SU-DHL-6 (cell line): ENCODE data around the gene TMOD2.

ENCODE experiments used
- H2AFZ ChIP-seq: fragments of 200-600 bp; sonication (generic); 2 replicates; pipeline ENCODE4 v1.6.1; 2014; ENCODE audit warnings: low read depth, mild to moderate bottlenecking, moderate library complexity, mixed read lengths, antibody characterized with exemption, low read length; ENCODE audit not compliant: severe bottlenecking
- H3F3A ChIP-seq: fragments of 200-600 bp; shearing (Covaris generic); 2 replicates; pipeline ENCODE4 v1.6.0; 2016; ENCODE audit warnings: antibody characterized with exemption, mild to moderate bottlenecking; ENCODE audit not compliant: insufficient read depth
- H3K27ac ChIP-seq: fragments of 200-600 bp; sonication (generic); 2 replicates; pipeline ENCODE4 v1.5.1; 2016; ENCODE audit warnings: low read depth, mild to moderate bottlenecking, low read length, moderate library complexity, mixed read lengths
- H3K27me3 ChIP-seq: fragments of 200-600 bp; sonication (generic), shearing (Covaris generic); 2 replicates; pipeline ENCODE4 v1.6.0; 2014; ENCODE audit warnings: mild to moderate bottlenecking, low read length
- H3K36me3 ChIP-seq: fragments of 200-600 bp; sonication (generic); 2 replicates; pipeline ENCODE4 v1.6.1; 2014; ENCODE audit warnings: mild to moderate bottlenecking, low read length, mixed read lengths
- H3K4me2 ChIP-seq: fragments of 300-600, 200-600 bp; shearing (Covaris generic), sonication (generic); 2 replicates; pipeline ENCODE4 v1.6.0; 2014; ENCODE audit warnings: low read length, low read depth, mild to moderate bottlenecking; ENCODE audit not compliant: poor library complexity, severe bottlenecking
- H3K4me3 ChIP-seq: fragments of 200-600 bp; sonication (generic); 2 replicates; pipeline ENCODE4 v1.5.1; 2014; ENCODE audit warnings: antibody characterized with exemption, low read length, mild to moderate bottlenecking, mixed read lengths; ENCODE audit not compliant: insufficient read depth, poor library complexity, severe bottlenecking
- H3K79me2 ChIP-seq: fragments of 200-600 bp; sonication (generic); 2 replicates; pipeline ENCODE4 v1.6.1; 2014; ENCODE audit warnings: mild to moderate bottlenecking, low read length, moderate library complexity; ENCODE audit not compliant: insufficient read depth
- H3K9ac ChIP-seq: fragments of 200-600 bp; sonication (generic); 2 replicates; pipeline ENCODE4 v1.7.0; 2014; ENCODE audit warnings: mild to moderate bottlenecking, low read length
- H3K9me2 ChIP-seq: fragments of 200-600 bp; sonication (generic); replicated peaks from 2 replicates; pipeline ENCODE4 v1.6.1; 2014; ENCODE audit warnings: low read length; ENCODE audit not compliant: insufficient read depth
- H3K9me3 ChIP-seq: fragments of 200-600 bp; sonication (generic); 2 replicates; pipeline ENCODE4 v1.6.1; 2014; ENCODE audit warnings: low read length, mixed read lengths; ENCODE audit not compliant: insufficient read depth
- H4K20me1 ChIP-seq: fragments of 200-600 bp; sonication (generic); 2 replicates; pipeline ENCODE4 v1.6.1; 2014; ENCODE audit warnings: low read depth, mild to moderate bottlenecking, antibody characterized with exemption, low read length, moderate library complexity, mixed read lengths
- CTCF ChIP-seq: fragments of 200-600 bp; sonication (generic); IDR thresholded peaks from one replicate; pipeline ENCODE4 v1.5.1; 2017; ENCODE audit warnings: antibody characterized with exemption, mild to moderate bottlenecking, low read length, moderate library complexity; ENCODE audit not compliant: insufficient read depth, poor library complexity, severe bottlenecking
- EZH2phosphoT487 ChIP-seq: fragments of 200-600 bp; sonication (generic), shearing (Covaris generic); conservative IDR thresholded peaks from 2 replicates; pipeline ENCODE4 v1.6.1; 2018; ENCODE audit warnings: mild to moderate bottlenecking, antibody characterized with exemption, low read length, moderate library complexity, mixed read lengths

TMOD2 gene

GRCh38 chr15:51856714-51857380 lies 105.5 kb downstream of the TMOD2 start:
- Histone ChIP-seq H4K20me1 (0 out of 2 replicates have a peak, but pooled peaks cover 7% of the 10 kb centered on the region), H3K27ac (no peak overlapping the region), H3K9me2 (no peaks in the 10 kb centered on the region), H2AFZ (no peak overlapping the region), H3K4me3 (no peak overlapping the region), H3K36me3 (no peaks in the 10 kb centered on the region), H3K27me3 (no peaks in the 10 kb centered on the region), H3F3A (no peaks in the 10 kb centered on the region), H3K79me2 (no peaks in the 10 kb centered on the region), H3K9me3 (no peaks in the 10 kb centered on the region), H3K9ac (no peak overlapping the region), H3K4me2 (no peak overlapping the region)
- TF ChIP-seq CTCF: no peak
- no peak for TF ChIP-seq EZH2phosphoT487

- H3F3A ChIP-seq: no peaks in the 10 kb centered on the region
- H3K27ac ChIP-seq: no peak overlapping the region
- H3K4me2 ChIP-seq: no peak overlapping the region
- no peak overlapping the region for H3K9ac ChIP-seq
- no peak overlapping the region for H2AFZ ChIP-seq
- TF ChIP-seq EZH2phosphoT487 (no peak), CTCF (no peak)
- no peaks in the 10 kb centered on the region for H3K27me3 ChIP-seq
- no peaks in the 10 kb centered on the region; the same call in 1 of the 2 replicates for H3K36me3 ChIP-seq
- H4K20me1 ChIP-seq: 0 out of 2 replicates have a peak, but pooled peaks cover 2% of the 10 kb centered on the region
- H3K79me2 ChIP-seq: no peaks in the 10 kb centered on the region
- H3K9me2 ChIP-seq: no peaks in the 10 kb centered on the region
- H3K9me3 ChIP-seq: no peaks in the 10 kb centered on the region
- no peak overlapping the region for H3K4me3 ChIP-seq
Observed at GRCh38 chr15:51861557-51862359, 110.4 kb downstream of the TMOD2 start.

GRCh38 chr15:51863131-51863530 lies 111.7 kb downstream of the TMOD2 start:
- H3K9ac ChIP-seq: no peak overlapping the region
- no peaks in the 10 kb centered on the region; the same call in 1 of the 2 replicates for H3K36me3 ChIP-seq
- H3K4me2 ChIP-seq: no peak overlapping the region
- no peak overlapping the region for H3K4me3 ChIP-seq
- H3K27me3 ChIP-seq: no peaks in the 10 kb centered on the region
- no peak overlapping the region for H3K27ac ChIP-seq
- TF ChIP-seq CTCF: no peak
- TF ChIP-seq EZH2phosphoT487: no peak
- H2AFZ ChIP-seq: no peak overlapping the region
- no peaks in the 10 kb centered on the region for H3F3A ChIP-seq
- H3K79me2 ChIP-seq: no peaks in the 10 kb centered on the region
- H4K20me1 ChIP-seq: no peaks in the 10 kb centered on the region
- no peaks in the 10 kb centered on the region for H3K9me3 ChIP-seq
- H3K9me2 ChIP-seq: no peaks in the 10 kb centered on the region
